ENCODE results near the gene RPL19. TPM values are rescaled to one million over a fixed set of nuclear protein-coding genes. Genes with fewer than 3 reads are reported as not detected.

RPL19 gene
- total and polyA plus RNA-seq, 2 experiments from 2014 or later = 806 to 1,924 TPM

DNA sequence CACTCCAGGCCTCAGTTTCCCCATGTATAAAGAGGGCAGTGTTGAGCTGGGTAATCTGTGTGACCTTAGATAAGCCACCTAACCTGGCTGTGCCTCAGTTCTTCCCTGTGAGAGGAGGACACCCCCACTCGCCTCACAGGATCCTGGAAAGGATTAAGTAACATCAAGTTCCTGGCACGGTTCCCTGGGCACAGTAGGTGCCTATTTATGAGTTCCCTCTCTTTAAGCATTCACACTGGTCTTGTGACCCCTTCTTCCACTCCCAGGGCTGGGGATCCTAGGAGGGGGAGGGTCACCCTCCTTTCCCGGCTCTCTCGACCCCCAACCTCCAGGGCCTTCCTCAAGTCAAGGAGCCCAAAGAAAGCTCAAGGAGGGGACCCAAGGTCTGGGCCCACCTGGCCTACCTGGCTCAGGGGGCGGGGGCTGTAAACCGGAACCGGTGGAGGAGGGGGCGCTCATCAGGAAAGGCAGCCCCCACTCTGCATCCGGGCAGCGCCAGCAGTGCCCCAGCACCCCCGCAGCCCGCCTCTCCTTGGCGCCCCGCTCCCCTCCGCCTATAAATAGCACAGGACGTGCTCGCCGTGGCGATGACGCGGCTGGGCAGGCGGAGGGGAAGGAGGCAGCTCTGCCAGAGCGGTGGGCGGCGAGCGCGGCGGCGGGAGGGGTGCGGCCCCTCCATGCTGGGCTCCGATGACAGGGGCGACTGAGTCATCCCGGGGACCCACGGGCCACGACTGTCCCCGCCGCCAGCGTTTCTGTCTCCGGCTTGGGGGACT, 9.4 kb downstream of the RPL19 start:
- Histone ChIP-seq H3K27me3 (peaks cover 18% of the 10 kb centered on the region), H2AFZ (peak overlapping the region; percentile 41), H3K9me2 (replicated peaks; ENCODE audit: insufficient read depth) (no peaks in the 10 kb centered on the region), H3K27ac (no peak overlapping the region), H4K20me1 (ENCODE audit: insufficient read depth, poor library complexity, severe bottlenecking) (no peaks in the 10 kb centered on the region), H3K79me2 (no peaks in the 10 kb centered on the region), H3K9me3 (ENCODE audit: low read depth) (no peaks in the 10 kb centered on the region), H3K4me1 (ENCODE audit: insufficient read depth) (peaks cover 9% of the 10 kb centered on the region), H3K4me3 (no peak overlapping the region), H3K4me2 (peak overlapping the region; percentile 91), H3K36me3 (replicated peaks; ENCODE audit: insufficient read depth, low read depth) (no peaks in the 10 kb centered on the region)
- TF ChIP-seq EZH2phosphoT487 (IDR thresholded peaks at IDR 0.05; ENCODE audit: low read depth, severe bottlenecking, unreplicated experiment) (no peak), EZH2 (IDR thresholded peaks at IDR 0.05; ENCODE audit: borderline replicate concordance) (no peak)
- TF ChIP-seq, protein P1, sequence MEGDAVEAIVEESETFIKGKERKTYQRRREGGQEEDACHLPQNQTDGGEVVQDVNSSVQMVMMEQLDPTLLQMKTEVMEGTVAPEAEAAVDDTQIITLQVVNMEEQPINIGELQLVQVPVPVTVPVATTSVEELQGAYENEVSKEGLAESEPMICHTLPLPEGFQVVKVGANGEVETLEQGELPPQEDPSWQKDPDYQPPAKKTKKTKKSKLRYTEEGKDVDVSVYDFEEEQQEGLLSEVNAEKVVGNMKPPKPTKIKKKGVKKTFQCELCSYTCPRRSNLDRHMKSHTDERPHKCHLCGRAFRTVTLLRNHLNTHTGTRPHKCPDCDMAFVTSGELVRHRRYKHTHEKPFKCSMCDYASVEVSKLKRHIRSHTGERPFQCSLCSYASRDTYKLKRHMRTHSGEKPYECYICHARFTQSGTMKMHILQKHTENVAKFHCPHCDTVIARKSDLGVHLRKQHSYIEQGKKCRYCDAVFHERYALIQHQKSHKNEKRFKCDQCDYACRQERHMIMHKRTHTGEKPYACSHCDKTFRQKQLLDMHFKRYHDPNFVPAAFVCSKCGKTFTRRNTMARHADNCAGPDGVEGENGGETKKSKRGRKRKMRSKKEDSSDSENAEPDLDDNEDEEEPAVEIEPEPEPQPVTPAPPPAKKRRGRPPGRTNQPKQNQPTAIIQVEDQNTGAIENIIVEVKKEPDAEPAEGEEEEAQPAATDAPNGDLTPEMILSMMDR (IDR thresholded peaks at IDR 0.05; ENCODE audit: poor library complexity) = no peak
- 15% methylated on average over 20 of the region's 39 CpGs for WGBS (ENCODE audit: low lambda C conversion rate, missing lambda C conversion rate)
- DNase-seq (ENCODE audit: low spot score) = peak; percentile 81

DNA sequence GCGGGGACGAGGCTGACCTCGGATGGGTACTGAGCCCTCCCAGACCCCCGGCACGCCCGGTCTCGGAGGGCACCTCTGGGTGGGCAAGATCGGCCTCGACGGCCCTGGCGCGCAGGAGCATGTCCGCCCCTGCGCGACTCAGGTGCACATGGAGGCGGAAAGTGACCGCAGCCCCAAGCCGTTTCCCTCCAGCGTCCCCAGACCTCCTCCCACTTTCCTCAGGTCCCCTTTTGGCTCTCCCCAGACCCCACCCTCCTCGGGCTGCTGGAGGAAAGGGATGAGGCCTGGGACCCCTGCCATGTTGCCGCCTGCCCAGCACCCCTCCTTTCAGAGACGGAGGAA, 10.0 kb downstream of the RPL19 start:
- WGBS (ENCODE audit: low lambda C conversion rate, missing lambda C conversion rate) = 24% methylated on average over 17 of the region's 22 CpGs
- H2AFZ ChIP-seq = peak overlapping the region; percentile 41
- H3K27me3 ChIP-seq = peaks cover 18% of the 10 kb centered on the region
- no peaks in the 10 kb centered on the region for H4K20me1 ChIP-seq (ENCODE audit: insufficient read depth, poor library complexity, severe bottlenecking)
- TF ChIP-seq, protein P1 (IDR thresholded peaks at IDR 0.05; ENCODE audit: poor library complexity) = no peak
- TF ChIP-seq EZH2phosphoT487 (IDR thresholded peaks at IDR 0.05; ENCODE audit: low read depth, severe bottlenecking, unreplicated experiment) = no peak
- no peak for TF ChIP-seq EZH2 (IDR thresholded peaks at IDR 0.05; ENCODE audit: borderline replicate concordance)
- no peaks in the 10 kb centered on the region for H3K9me2 ChIP-seq (replicated peaks; ENCODE audit: insufficient read depth)
- H3K79me2 ChIP-seq = no peaks in the 10 kb centered on the region
- peak overlapping the region; percentile 91 for H3K4me2 ChIP-seq
- no peaks in the 10 kb centered on the region for H3K36me3 ChIP-seq (replicated peaks; ENCODE audit: insufficient read depth, low read depth)
- no peak overlapping the region for H3K27ac ChIP-seq
- DNase-seq (ENCODE audit: low spot score) = no peak
- no peak overlapping the region for H3K4me3 ChIP-seq
- H3K4me1 ChIP-seq (ENCODE audit: insufficient read depth) = peaks cover 9% of the 10 kb centered on the region
- no peaks in the 10 kb centered on the region for H3K9me3 ChIP-seq (ENCODE audit: low read depth)

DNA sequence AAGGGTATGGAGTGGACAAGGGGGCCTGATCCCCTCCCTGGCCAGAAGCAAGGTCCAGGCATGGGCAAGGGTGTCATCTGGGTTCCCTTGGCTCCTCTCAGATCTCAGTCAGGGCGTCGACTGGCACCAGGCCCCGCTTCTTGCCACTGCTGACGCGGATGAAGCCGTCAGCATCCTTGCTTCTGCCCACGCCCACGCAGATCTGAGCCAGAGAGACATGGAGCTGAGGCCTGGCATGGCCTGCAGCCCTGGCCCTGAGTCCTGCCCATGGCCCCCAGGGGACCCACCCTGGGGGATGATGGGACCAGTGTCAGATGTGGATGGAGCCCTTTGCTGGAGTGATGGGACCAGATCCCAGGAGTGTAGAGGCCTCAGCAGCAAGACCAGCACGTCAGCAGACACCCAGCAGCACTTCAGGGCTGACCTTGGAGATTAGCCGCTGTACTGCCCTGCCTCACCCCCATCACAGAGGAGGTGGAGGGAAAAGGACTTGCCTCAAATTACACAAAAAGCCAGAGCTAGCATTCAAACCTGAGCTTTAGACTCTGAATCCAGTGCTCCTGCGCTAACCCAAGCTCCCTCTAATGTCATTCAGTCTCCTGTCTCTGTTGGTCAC, 12.2 kb downstream of the RPL19 start:
- Histone ChIP-seq H4K20me1 (ENCODE audit: insufficient read depth, poor library complexity, severe bottlenecking) (no peaks in the 10 kb centered on the region), H2AFZ (no peak overlapping the region), H3K4me1 (ENCODE audit: insufficient read depth) (peaks cover 9% of the 10 kb centered on the region), H3K9me3 (ENCODE audit: low read depth) (no peaks in the 10 kb centered on the region), H3K27me3 (peaks cover 33% of the 10 kb centered on the region), H3K4me3 (no peak overlapping the region), H3K79me2 (no peaks in the 10 kb centered on the region), H3K4me2 (no peak overlapping the region), H3K9me2 (replicated peaks; ENCODE audit: insufficient read depth) (no peaks in the 10 kb centered on the region), H3K27ac (no peak overlapping the region), H3K36me3 (replicated peaks; ENCODE audit: insufficient read depth, low read depth) (no peaks in the 10 kb centered on the region)
- TF ChIP-seq EZH2 (IDR thresholded peaks at IDR 0.05; ENCODE audit: borderline replicate concordance) (no peak), EZH2phosphoT487 (IDR thresholded peaks at IDR 0.05; ENCODE audit: low read depth, severe bottlenecking, unreplicated experiment) (no peak)
- no peak for DNase-seq (ENCODE audit: low spot score)
- 89% methylated on average over 11 of the region's 11 CpGs for WGBS (ENCODE audit: low lambda C conversion rate, missing lambda C conversion rate)

GRCh38 chr17:39212841-39213480, 12.9 kb downstream of the RPL19 start:
- Histone ChIP-seq H3K27me3 (peaks cover 40% of the 10 kb centered on the region), H3K36me3 (replicated peaks; ENCODE audit: insufficient read depth, low read depth) (no peaks in the 10 kb centered on the region), H3K27ac (no peak overlapping the region), H4K20me1 (ENCODE audit: insufficient read depth, poor library complexity, severe bottlenecking) (no peaks in the 10 kb centered on the region), H3K9me2 (replicated peaks; ENCODE audit: insufficient read depth) (no peaks in the 10 kb centered on the region), H3K4me3 (no peak overlapping the region), H3K9me3 (ENCODE audit: low read depth) (no peaks in the 10 kb centered on the region), H3K79me2 (no peaks in the 10 kb centered on the region), H3K4me2 (no peak overlapping the region), H3K4me1 (ENCODE audit: insufficient read depth) (peaks cover 9% of the 10 kb centered on the region), H2AFZ (no peak overlapping the region)
- 72% methylated on average over 16 of the region's 16 CpGs for WGBS (ENCODE audit: low lambda C conversion rate, missing lambda C conversion rate)
- TF ChIP-seq, protein P1 (IDR thresholded peaks at IDR 0.05; ENCODE audit: poor library complexity) = no peak
- no peak for TF ChIP-seq EZH2 (IDR thresholded peaks at IDR 0.05; ENCODE audit: borderline replicate concordance)
- TF ChIP-seq EZH2phosphoT487 (IDR thresholded peaks at IDR 0.05; ENCODE audit: low read depth, severe bottlenecking, unreplicated experiment) = no peak
- DNase-seq (ENCODE audit: low spot score) = no peak
